ENCODE measurements around the gene SNN. TPM values are rescaled to one million over a fixed set of nuclear protein-coding genes. Genes with fewer than 3 reads are reported as not detected.

Gene SNN
- total RNA-seq, 1 experiment from 2014 or later: 13.3 TPM

DNA sequence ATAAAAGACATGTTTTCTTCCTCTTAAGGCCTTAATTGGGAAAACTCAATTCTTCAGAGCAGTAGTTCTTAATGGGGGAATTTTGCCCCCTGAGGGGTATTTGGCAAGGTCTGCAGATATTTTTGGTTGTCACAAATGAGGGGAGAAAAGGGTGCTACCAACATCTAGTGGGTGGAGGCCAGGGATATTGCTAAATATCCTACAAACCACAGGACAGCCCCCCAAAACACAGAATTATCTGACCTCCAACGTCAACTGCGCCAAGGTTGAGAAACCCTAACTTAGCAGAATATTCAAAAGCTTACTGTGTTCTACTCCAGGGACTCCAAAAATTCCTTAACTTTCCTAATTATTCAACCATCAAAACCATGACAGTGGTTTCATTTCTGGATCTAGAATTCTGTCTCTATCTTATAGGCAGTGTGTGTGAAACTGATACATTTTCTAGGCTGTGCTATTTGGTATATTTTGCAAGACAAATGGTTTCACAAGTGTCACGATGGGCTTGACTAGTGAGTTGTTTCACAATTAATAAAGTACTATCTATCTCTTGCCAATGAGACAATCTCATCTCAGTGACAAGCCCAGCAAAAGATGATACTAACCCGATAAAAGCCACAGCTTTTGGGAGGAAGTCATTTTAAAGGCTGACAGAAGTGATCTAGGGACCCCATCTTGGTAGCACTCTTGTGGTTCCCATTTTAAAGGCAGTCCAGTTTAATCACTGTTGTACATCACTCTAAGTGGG, 59.7 kb downstream of the SNN start:
- DNase-seq (ENCODE audit: low spot score): no peak

Other genes with a start within 250 kb of the SNN start
- 116 and 128 TPM in 2 replicates for gene LITAF, start 81.5 kb upstream of the SNN start, total RNA-seq (2014; rRNA removed; shearing (Covaris generic))
- 43.2 and 49.3 TPM in 2 replicates for gene TXNDC11, start 74.4 kb downstream of the SNN start, total RNA-seq (2014; rRNA removed; shearing (Covaris generic))
- 11.4 and 14.2 TPM in 2 replicates for gene ZC3H7A, start 128.8 kb downstream of the SNN start, total RNA-seq (2014; rRNA removed; shearing (Covaris generic))
- gene RSL1D1, start 183.1 kb downstream of the SNN start, total RNA-seq (2014; rRNA removed; shearing (Covaris generic)): 44.6 and 47.1 TPM in 2 replicates
- 59.4 and 65.6 TPM in 2 replicates for gene GSPT1, start 247.5 kb downstream of the SNN start, total RNA-seq (2014; rRNA removed; shearing (Covaris generic))